DOHH2 (cell line): ENCODE measurements around the gene LRRC25.

Experiments
- EZH2phosphoT487 ChIP-seq: fragments of 200-600 bp; sonication (generic); IDR thresholded peaks from 2 replicates; pipeline ENCODE4 v1.6.1; 2017; ENCODE audit warnings: borderline replicate concordance, mild to moderate bottlenecking, antibody characterized with exemption, low read length, moderate library complexity, mixed read lengths
- TF ChIP-seq, protein P1 (sequence below): fragments of 200-600 bp; sonication (generic); IDR thresholded peaks from one replicate; pipeline ENCODE4 v1.5.1; 2014; ENCODE audit warnings: antibody characterized with exemption, mild to moderate bottlenecking, low read depth, low read length; ENCODE audit not compliant: poor library complexity, severe bottlenecking

DNA sequence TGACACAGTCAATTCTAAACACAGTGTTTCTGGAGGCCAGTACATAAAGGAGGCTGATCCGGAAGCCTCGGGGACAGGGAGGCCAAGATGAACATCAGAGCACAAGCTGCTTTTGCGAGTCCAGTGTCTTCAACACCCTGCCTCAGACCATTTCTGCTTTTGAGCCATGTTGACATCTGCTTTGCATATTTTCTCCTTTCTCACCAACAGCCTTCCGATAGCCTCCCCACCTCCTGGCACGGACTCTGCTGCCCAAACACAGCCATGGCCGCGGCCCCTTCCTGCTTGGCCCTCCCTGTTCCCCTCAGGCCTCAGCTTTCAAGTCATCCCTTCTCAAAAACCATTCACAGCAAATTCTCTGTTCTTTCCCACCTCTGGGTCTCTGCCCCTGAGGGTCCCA is 3.6 kb downstream of the LRRC25 start:
- TF ChIP-seq, protein P1, sequence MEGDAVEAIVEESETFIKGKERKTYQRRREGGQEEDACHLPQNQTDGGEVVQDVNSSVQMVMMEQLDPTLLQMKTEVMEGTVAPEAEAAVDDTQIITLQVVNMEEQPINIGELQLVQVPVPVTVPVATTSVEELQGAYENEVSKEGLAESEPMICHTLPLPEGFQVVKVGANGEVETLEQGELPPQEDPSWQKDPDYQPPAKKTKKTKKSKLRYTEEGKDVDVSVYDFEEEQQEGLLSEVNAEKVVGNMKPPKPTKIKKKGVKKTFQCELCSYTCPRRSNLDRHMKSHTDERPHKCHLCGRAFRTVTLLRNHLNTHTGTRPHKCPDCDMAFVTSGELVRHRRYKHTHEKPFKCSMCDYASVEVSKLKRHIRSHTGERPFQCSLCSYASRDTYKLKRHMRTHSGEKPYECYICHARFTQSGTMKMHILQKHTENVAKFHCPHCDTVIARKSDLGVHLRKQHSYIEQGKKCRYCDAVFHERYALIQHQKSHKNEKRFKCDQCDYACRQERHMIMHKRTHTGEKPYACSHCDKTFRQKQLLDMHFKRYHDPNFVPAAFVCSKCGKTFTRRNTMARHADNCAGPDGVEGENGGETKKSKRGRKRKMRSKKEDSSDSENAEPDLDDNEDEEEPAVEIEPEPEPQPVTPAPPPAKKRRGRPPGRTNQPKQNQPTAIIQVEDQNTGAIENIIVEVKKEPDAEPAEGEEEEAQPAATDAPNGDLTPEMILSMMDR = no peak
- TF ChIP-seq EZH2phosphoT487 = no peak
